Measurements from ENCODE around the gene FMNL2.

Gene FMNL2

DNA sequence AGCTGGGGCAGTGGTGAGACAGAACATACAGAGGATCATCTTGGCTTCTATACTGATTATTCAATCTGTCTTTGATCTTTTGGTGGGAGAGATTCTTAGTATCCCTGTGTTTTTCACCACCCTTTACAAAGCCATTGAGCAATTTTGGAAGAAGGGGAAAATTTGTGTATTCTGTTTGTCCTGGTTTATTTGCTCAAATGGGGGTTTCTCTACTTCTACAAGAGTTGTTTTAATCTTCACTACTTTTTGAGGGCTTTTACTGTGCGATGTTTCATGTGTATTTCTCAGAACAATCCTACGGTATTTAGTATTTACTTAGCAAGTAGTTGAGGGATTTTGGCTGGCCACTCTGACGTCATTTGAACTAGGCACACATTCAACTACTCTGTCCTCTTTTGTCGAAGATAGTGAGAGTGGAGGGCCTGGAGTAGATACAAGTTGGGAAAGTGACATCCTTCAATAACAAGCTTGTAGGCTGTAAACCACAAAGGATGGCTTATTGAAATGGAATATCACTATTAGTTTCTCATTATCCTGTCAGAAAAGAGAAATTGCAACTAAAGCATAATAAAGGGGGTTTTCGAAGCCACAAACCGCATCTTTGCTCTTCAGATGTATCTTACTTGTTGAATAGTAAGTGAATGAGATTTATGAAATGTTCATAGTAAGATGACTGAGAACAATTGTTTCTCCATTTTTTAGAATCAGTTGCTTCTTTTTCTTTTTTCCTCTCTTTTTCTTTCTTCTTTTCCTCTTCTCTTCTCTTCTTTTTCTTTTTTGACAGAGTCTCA, 24.8 kb downstream of the FMNL2 start:
- no peaks in the 10 kb centered on the region for H3K9me2 ChIP-seq (replicated peaks; ENCODE audit: insufficient read depth, low read length)
- no peak overlapping the region for H2AFZ ChIP-seq (ENCODE audit: low read depth, low read length, severe bottlenecking)
- no peaks in the 10 kb centered on the region for H3K9me3 ChIP-seq (ENCODE audit: insufficient read depth, low read length)
- no peaks in the 10 kb centered on the region for H3K79me2 ChIP-seq (ENCODE audit: insufficient read depth, low read length)
- no peak overlapping the region for H3K9ac ChIP-seq (ENCODE audit: low read length)
- no peaks in the 10 kb centered on the region for H4K20me1 ChIP-seq (ENCODE audit: low read depth, low read length)
- no peak overlapping the region for H3K4me3 ChIP-seq (ENCODE audit: insufficient read depth, low read length, poor library complexity, severe bottlenecking)
- TF ChIP-seq EZH2phosphoT487 (conservative IDR thresholded peaks at IDR 0.05; ENCODE audit: low read length) = no peak
- TF ChIP-seq, protein P1, sequence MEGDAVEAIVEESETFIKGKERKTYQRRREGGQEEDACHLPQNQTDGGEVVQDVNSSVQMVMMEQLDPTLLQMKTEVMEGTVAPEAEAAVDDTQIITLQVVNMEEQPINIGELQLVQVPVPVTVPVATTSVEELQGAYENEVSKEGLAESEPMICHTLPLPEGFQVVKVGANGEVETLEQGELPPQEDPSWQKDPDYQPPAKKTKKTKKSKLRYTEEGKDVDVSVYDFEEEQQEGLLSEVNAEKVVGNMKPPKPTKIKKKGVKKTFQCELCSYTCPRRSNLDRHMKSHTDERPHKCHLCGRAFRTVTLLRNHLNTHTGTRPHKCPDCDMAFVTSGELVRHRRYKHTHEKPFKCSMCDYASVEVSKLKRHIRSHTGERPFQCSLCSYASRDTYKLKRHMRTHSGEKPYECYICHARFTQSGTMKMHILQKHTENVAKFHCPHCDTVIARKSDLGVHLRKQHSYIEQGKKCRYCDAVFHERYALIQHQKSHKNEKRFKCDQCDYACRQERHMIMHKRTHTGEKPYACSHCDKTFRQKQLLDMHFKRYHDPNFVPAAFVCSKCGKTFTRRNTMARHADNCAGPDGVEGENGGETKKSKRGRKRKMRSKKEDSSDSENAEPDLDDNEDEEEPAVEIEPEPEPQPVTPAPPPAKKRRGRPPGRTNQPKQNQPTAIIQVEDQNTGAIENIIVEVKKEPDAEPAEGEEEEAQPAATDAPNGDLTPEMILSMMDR (IDR thresholded peaks at IDR 0.05; ENCODE audit: insufficient read depth, low read length, poor library complexity, severe bottlenecking) = no peak
- H3K36me3 ChIP-seq (ENCODE audit: low read length) = no peaks in the 10 kb centered on the region
- H3K27me3 ChIP-seq (ENCODE audit: low read length) = no peaks in the 10 kb centered on the region
- no peak overlapping the region for H3K4me2 ChIP-seq (ENCODE audit: low read depth, low read length, poor library complexity, severe bottlenecking)
- H3F3A ChIP-seq (ENCODE audit: insufficient read depth) = no peaks in the 10 kb centered on the region
- H3K27ac ChIP-seq (ENCODE audit: low read depth, low read length) = no peak overlapping the region

DNA sequence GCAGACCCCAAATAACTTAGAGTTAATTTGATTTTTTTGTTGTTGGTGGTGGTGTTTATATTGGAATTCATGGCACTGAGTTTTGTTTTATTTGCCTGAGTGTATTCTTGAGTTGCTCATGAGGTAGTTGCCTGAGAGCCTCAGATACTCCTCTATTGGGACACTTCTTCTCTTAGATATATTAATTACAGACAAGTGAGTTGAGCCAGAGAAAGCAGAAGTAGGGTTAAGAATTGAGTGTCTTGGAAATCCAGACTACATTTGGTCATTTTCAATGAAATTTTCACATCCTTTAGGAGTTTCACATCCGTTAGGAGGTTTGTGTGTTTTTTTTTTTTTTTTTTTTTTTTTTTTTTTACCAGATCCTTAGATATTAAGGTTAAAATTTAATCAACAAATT, 29.0 kb downstream of the FMNL2 start:
- Histone ChIP-seq H3K36me3 (ENCODE audit: low read length) (no peaks in the 10 kb centered on the region), H3K4me2 (ENCODE audit: low read depth, low read length, poor library complexity, severe bottlenecking) (no peak overlapping the region), H2AFZ (ENCODE audit: low read depth, low read length, severe bottlenecking) (no peak overlapping the region), H4K20me1 (ENCODE audit: low read depth, low read length) (no peaks in the 10 kb centered on the region), H3K9ac (ENCODE audit: low read length) (no peak overlapping the region), H3K27me3 (ENCODE audit: low read length) (no peaks in the 10 kb centered on the region), H3K79me2 (ENCODE audit: insufficient read depth, low read length) (no peaks in the 10 kb centered on the region), H3K4me3 (ENCODE audit: insufficient read depth, low read length, poor library complexity, severe bottlenecking) (no peak overlapping the region), H3K27ac (ENCODE audit: low read depth, low read length) (no peak overlapping the region), H3F3A (ENCODE audit: insufficient read depth) (no peaks in the 10 kb centered on the region), H3K9me3 (ENCODE audit: insufficient read depth, low read length) (no peaks in the 10 kb centered on the region), H3K9me2 (replicated peaks; ENCODE audit: insufficient read depth, low read length) (no peaks in the 10 kb centered on the region)
- TF ChIP-seq, protein P1 (IDR thresholded peaks at IDR 0.05; ENCODE audit: insufficient read depth, low read length, poor library complexity, severe bottlenecking) = no peak
- no peak for TF ChIP-seq EZH2phosphoT487 (conservative IDR thresholded peaks at IDR 0.05; ENCODE audit: low read length)

DNA sequence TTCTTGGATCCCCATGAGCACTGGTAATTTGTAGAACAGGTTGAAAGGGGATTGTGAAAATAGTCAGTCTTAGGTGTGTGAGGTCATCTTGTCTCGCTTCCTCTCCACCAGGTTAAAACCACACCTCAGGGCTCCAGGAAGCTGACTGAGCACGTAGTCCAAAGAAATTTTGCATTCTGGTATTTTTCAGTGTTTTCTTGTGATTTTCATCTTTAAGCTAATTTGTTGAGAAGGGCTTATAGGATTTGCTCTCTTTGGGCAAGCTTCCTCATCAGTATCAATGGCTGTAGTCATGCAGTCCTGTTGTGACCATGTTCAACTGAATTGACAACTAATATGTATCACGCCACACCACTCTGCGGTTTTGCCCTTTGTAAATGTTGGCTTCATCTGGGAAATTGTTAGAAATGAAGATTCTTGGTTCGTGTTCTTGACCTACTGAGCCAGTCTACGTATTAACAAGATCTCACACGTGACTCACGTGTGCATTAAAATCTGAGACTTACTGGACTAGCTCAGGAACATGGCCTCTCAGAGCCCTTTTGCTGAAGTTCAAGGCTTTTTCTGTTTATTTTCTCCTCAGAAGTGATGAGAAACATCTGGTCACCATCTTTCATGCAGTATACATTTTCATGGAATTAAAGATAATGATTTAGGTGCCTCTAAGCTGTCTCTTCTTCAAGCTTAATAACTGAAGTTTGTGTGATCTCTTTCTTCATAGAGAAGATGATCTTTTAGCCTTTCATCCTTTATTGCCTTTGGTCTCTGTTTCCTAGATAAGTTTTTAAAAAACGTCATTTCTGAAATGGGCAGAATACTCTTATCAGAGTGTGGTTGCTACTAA, 32.8 kb downstream of the FMNL2 start:
- no peaks in the 10 kb centered on the region for H3K9me2 ChIP-seq (replicated peaks; ENCODE audit: insufficient read depth, low read length)
- H3K27ac ChIP-seq (ENCODE audit: low read depth, low read length) = no peak overlapping the region
- H3F3A ChIP-seq (ENCODE audit: insufficient read depth) = no peaks in the 10 kb centered on the region
- H3K4me3 ChIP-seq (ENCODE audit: insufficient read depth, low read length, poor library complexity, severe bottlenecking) = no peak overlapping the region
- no peaks in the 10 kb centered on the region for H4K20me1 ChIP-seq (ENCODE audit: low read depth, low read length)
- no peak overlapping the region for H3K4me2 ChIP-seq (ENCODE audit: low read depth, low read length, poor library complexity, severe bottlenecking)
- H3K9me3 ChIP-seq (ENCODE audit: insufficient read depth, low read length) = no peaks in the 10 kb centered on the region
- TF ChIP-seq EZH2phosphoT487 (conservative IDR thresholded peaks at IDR 0.05; ENCODE audit: low read length) = no peak
- TF ChIP-seq, protein P1 (IDR thresholded peaks at IDR 0.05; ENCODE audit: insufficient read depth, low read length, poor library complexity, severe bottlenecking) = no peak
- H3K36me3 ChIP-seq (ENCODE audit: low read length) = no peaks in the 10 kb centered on the region
- no peak overlapping the region for H2AFZ ChIP-seq (ENCODE audit: low read depth, low read length, severe bottlenecking)
- no peak overlapping the region for H3K9ac ChIP-seq (ENCODE audit: low read length)
- H3K79me2 ChIP-seq (ENCODE audit: insufficient read depth, low read length) = no peaks in the 10 kb centered on the region
- H3K27me3 ChIP-seq (ENCODE audit: low read length) = no peaks in the 10 kb centered on the region

Data from SU-DHL-6 (cell line).